Esophagus squamous epithelium (tissue), 4 donors: ENCODE results near the gene PTPRZ1.

Experiments used
- CTCF ChIP-seq, 6 experiments: fragments of 450-650 bp in 4 of 6; fragments of 200-600 bp in 2 of 6; sonication (generic) in 2 of 6; IDR thresholded peaks; one replicate each; pipeline ENCODE4 v1.5.1; 2016 to 2019; ENCODE audit warnings: antibody characterized with exemption in 6 of 6, mild to moderate bottlenecking in 4 of 6, moderate library complexity in 4 of 6
- POLR2A ChIP-seq, 4 donors: fragments of 450-650 bp; IDR thresholded peaks; one replicate each; pipeline ENCODE4 v1.6.1; 2017; ENCODE audit warnings: antibody characterized with exemption in 4 of 4, mild to moderate bottlenecking in 4 of 4, moderate library complexity in 3 of 4

- TF ChIP-seq CTCF (IDR thresholded peaks at IDR 0.05) (no peak), POLR2A (IDR thresholded peaks at IDR 0.05) (no peak)
Measured at GRCh38 chr7:122072924-122073599, 200.1 kb downstream of the PTPRZ1 start.
